ENCODE data around the gene FOXL2. TPM values are rescaled to one million over a fixed set of nuclear protein-coding genes. Genes with fewer than 3 reads are reported as not detected.

FOXL2 gene
- total and polyA plus RNA-seq, 9 of the 15 experiments (the other 6 are each of a cell fraction or from before 2014, with no cell fraction given): 0.27 to 22.1 (median 3.2) TPM

- TF ChIP-seq MGA (IDR thresholded peaks at IDR 0.05) (peak; percentile 83), NRF1 (conservative IDR thresholded peaks at IDR 0.05 in 1 of 2, IDR thresholded peaks at IDR 0.05 in 1 of 2) (peak in 1 of 2 experiments; percentile 36; a peak in 2 of 4 replicates), ESRRB (CRISPR knock-in tag; IDR thresholded peaks at IDR 0.05; ENCODE audit: borderline replicate concordance) (no peak), MLX (CRISPR knock-in tag; conservative IDR thresholded peaks at IDR 0.05) (no peak), SMARCA4 (IDR thresholded peaks at IDR 0.05) (no peak), SFPQ (IDR thresholded peaks at IDR 0.05; ENCODE audit: low read depth, low read length) (no peak), ZNF511 (CRISPR knock-in tag; IDR thresholded peaks at IDR 0.05) (0 out of 2 replicates have a peak, but pooled peaks have one; percentile 46), TEAD1 (CRISPR knock-in tag; IDR thresholded peaks at IDR 0.05) (no peak), ARID1B (IDR thresholded peaks at IDR 0.05) (0 out of 2 replicates have a peak, but pooled peaks have one; percentile 29)
Observed at GRCh38 chr3:138944929-138945708, 1.8 kb downstream of the FOXL2 start (continued).
